ENCODE data around the gene AKR1E2.

AKR1E2 gene

GRCh38 chr10:4847561-4848355 is 21.8 kb downstream of the AKR1E2 start:
- DNase-seq, result no peak

GRCh38 chr10:4848356-4849041 is 22.5 kb downstream of the AKR1E2 start:
- no peak for DNase-seq

GRCh38 chr10:4849042-4849402 is 23.0 kb downstream of the AKR1E2 start:
- no peak for DNase-seq

- DNase-seq, result peak; percentile 83
Observed at GRCh38 chr10:4849555-4850242, 23.7 kb downstream of the AKR1E2 start.

GRCh38 chr10:4850397-4850796 is 24.4 kb downstream of the AKR1E2 start:
- no peak for DNase-seq

GRCh38 chr10:4851176-4851575 is 25.2 kb downstream of the AKR1E2 start:
- no peak for DNase-seq

GRCh38 chr10:4851846-4852245 is 25.8 kb downstream of the AKR1E2 start:
- no peak for DNase-seq

- DNase-seq, result no peak
Observed at GRCh38 chr10:4865945-4866661, 40.1 kb downstream of the AKR1E2 start.

GRCh38 chr10:4867109-4867519 is 41.1 kb downstream of the AKR1E2 start:
- DNase-seq, result no peak

- no peak for DNase-seq
Observed at GRCh38 chr10:4867520-4868356, 41.7 kb downstream of the AKR1E2 start.

GRCh38 chr10:4868357-4868657 is 42.3 kb downstream of the AKR1E2 start:
- DNase-seq, result no peak

- no peak for DNase-seq
Observed at GRCh38 chr10:4882704-4883078, 56.7 kb downstream of the AKR1E2 start.

GRCh38 chr10:4883079-4883739 is 57.2 kb downstream of the AKR1E2 start:
- no peak for DNase-seq

- no peak for DNase-seq
Observed at GRCh38 chr10:4885162-4885561, 59.2 kb downstream of the AKR1E2 start.

GRCh38 chr10:4887501-4887900 is 61.5 kb downstream of the AKR1E2 start:
- no peak for DNase-seq

GRCh38 chr10:4888236-4888635 is 62.2 kb downstream of the AKR1E2 start:
- no peak for DNase-seq

- no peak for DNase-seq
Observed at GRCh38 chr10:4889959-4890358, 64.0 kb downstream of the AKR1E2 start.

- no peak for DNase-seq
Observed at GRCh38 chr10:4892681-4893080, 66.7 kb downstream of the AKR1E2 start.

- no peak for DNase-seq
Observed at GRCh38 chr10:4894335-4894734, 68.3 kb downstream of the AKR1E2 start.

Data from NCI-H1436 treated with DMSO at 0.1 percent for 48 hours (cell line).